GM19468 (cell line): ENCODE results near the gene KLHL17.

Experiments used
- ATAC-seq: cut with Tn5 transposase; IDR thresholded peaks from one replicate; pipeline ENCODE4 v1.9.1; 2021; ENCODE audit warnings: mild to moderate bottlenecking, moderate library complexity, moderate number of reproducible peaks; ENCODE audit not compliant: unreplicated experiment; ENCODE audit errors: extremely low read depth

Gene KLHL17

DNA sequence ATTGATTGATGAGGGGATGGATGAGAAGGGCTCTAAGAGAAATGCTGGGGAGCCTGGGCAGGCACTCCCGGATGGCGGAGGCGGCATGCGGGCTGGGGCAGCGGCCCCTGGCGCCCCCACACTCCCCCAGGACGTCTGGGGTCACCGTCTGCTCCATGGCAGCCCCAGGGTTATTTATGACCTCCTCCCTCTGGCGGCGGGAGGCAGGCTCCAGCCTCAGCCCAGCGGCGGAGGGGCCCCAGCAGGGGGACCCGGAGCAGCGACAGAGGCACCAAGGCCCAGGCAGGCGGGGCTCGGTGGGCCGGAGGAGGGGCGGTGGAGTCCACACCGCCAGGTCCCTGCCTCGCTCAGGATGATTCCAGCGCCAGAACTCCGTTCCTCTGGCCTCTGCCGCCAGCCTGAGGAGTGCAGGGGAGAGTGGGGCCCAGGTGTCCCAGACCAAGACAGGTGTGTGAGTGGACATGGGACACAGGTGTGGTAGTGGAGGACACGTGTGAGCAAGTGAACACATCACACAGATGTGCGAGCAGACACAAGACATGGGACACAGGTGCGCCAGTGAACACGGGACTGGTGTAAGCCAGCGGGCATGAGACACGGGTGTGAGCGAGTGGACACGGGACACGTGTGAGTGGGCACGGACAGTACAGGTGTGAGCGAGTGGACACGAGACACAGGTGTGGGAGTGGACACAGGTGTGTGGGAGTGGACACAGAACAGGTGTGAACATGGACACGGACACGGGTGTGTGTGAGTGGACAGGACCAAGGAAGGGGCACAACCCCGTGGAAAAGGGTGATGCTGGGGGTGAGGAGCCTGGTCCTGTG, 39.2 kb upstream of the KLHL17 start:
- ATAC-seq, result no peak

DNA sequence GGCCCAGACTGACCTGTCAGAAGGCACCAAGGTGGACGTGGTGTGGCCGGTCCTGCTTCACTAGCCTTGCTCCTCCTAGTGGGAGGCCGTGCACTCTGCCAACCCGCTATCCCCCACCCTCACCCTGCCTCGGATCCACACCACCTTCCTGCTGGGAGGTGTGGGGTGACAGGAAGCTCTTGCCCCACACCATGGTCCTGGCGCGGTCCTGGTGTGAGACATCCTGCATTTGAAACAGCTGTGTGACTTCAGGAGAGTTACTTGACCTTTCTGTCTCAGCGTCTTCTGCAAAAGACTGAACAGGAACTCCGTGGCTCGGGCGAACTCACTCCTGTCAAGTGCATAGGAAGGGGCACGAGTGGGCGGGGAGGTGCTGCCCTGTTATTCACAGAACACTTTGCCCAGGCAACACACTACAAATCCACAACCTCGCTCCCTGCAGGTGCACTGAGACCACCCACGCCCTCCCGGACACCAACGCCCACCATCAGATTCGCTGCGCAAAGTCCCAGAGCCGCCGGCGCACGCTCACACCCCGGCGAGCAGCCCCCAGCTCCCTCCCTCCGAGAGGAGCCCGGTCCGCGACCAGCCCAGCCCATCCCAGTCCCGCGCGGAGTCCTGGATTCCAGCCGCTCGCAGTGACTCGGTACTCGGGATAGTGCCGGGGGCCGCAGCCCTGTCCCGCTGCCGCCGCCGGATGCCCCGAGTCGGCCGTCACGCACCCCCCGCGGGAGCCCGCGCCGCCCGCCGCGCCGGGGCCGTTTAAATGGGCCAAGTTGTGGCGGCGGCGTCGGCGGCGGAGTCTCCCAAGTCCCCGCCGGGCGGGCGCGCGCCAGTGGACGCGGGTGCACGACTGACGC, 37.0 kb upstream of the KLHL17 start, which contains the start of gene SAMD11:
Gene SAMD11, plus strand, starts transcription at position 793 of the 860 bp plus-strand sequence. CDS start 509 bp downstream, outside the sequence.
- no peak for ATAC-seq

DNA sequence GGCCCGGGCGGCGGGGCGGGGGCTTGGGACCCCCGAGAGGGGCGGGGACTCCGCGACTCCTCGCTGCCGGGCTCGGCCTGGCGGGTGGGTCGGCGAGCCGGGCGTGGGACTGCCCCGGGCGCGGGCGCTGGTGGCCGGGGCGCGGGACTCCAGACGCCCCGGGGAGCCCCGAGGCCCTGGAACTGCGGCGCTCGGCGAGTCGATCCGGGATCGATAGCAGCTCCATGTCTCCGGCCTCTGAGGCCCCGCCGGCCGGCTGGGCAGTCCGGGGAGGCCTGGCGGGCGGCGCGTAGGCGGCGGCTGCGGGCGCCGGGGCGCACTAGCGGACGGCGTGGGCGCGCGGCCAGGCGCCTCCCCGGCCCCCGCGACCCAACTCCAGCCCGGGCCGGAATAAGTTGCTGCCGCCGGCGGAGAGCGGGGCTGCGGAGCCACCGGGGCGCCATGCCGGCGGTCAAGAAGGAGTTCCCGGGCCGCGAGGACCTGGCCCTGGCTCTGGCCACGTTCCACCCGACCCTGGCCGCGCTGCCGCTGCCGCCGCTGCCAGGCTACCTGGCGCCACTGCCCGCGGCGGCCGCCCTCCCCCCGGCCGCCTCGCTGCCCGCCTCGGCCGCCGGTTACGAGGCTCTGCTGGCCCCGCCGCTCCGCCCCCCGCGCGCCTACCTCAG, 36.3 kb upstream of the KLHL17 start:
- no peak for ATAC-seq

- no peak for ATAC-seq
Observed at GRCh38 chr1:924656-925560, 35.5 kb upstream of the KLHL17 start.

GRCh38 chr1:925561-926421, 34.6 kb upstream of the KLHL17 start:
- ATAC-seq, result no peak

- ATAC-seq, result no peak
Observed at GRCh38 chr1:927234-927633, 33.1 kb upstream of the KLHL17 start.

DNA sequence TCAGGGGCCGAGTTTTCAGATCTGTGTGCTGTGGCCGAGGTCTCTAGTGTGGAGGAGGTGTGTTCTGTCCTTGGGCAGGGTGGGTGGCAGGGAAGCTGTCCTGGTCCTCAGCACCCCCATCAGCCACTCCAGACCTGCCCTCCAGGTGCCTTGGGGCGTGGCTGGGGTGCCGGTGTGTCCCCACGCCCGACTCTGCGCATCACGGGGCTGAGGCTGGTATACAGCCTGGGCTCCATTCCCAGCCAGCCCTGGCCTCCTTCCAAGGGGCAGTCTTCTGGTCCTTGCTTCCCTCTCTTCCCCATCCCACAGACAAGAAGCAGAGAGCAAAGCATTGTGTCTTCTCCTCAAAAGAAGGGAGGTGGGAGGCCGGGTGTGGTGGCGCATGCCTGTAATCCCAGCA, 32.6 kb upstream of the KLHL17 start:
- ATAC-seq, result no peak

DNA sequence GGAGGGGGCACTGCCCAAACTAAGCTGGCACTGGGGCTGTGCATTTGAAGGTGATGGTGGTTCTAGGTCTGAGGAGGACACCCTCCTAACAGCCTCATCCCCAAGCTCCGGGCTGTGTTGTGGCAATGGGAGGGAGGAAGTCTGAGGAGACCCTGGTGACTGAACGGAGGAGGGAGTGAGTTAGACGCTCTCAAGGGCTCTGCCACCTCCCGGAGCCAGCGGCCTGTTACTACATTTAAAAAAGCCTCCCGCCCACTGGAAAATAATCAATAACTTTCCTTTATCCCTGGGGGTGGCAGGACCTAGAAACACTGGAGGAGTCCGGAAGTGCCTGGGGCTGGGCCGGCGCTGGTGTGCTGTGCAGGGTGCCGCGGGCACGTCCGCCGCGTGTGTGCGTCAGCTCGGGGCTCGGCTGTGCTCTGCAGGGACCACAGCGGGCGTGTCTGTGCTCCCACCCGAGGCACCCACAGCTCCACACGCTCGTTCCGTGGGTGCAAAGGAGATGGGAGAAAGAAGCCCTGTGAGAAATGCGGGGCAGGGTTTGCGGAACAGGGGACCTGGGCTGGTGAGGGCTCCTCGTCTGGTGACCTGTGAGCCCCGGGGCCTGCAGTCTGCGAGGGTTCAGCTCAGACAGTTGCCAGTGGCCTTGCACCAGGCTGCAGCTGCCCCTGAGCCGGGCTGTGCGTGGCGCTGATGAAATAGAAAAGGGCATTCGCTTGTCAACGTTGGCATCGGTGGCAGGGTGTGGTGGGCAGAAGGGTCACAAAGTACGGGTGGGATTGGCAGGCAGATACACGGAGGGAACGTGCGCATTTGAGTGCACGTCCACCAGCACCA, 31.3 kb upstream of the KLHL17 start:
- no peak for ATAC-seq

- ATAC-seq, result no peak
Observed at GRCh38 chr1:929712-930632, 30.4 kb upstream of the KLHL17 start.

DNA sequence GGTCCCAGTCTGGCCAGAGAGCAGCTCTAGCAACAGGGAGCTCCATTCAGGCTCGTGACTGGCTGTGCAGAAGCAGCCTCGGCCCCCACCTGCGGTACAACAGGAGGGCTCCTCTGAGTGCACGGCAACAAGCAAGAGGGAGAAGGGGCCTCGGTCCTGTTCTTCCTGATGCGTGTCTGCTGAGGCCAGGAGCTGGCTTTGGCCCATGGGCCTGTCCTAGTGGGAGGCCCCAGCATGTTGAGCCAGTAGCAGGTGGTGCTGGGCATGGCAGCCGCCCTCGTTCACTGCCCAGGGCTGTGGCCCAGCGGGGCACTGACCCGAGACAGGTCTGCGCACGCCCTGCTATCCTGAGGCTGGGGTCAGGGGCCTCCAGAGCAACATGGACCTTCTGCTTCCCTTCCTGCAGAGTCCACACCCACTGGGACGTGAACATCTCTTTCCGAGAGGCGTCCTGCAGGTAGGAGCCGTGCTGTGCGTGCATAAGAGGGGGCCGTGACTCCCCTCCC, 29.7 kb upstream of the KLHL17 start:
- no peak for ATAC-seq

DNA sequence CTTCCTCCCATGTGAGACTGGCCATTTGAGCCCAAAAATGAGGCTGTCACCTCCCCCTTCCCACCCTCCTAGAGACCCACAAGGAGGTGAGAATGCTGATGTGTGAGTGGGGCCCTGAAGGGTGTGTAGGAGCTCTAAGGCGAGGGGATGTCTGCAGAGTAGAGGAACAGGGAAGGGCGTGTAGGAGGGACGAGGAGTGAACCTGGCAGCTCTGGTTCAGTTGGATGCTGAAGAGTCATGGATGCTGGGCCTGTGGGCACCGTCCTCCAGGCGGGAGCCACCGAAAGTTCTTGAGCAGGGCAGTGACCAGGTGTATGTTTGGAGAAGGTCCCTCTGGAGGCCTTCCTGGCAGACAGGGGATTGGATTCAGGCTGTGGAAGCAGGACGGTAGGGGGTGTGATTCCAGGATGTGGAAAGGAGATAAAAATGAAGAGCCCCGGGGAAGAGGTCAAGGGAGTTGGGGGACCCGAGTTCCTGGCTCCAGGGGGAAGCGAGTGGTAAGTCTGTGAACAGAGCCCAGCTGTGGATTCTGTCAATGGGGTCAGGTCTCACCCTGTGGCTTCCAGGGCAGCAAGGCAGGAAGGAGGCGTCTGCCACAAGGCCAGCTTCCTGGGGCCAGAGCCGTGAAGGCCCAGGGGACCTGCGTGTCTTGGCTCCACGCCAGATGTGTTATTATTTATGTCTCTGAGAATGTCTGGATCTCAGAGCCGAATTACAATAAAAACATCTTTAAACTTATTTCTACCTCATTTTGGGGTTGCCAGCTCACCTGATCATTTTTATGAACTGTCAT, 28.8 kb upstream of the KLHL17 start:
- ATAC-seq, result no peak

- ATAC-seq, result no peak
Observed at GRCh38 chr1:932173-932510, 28.2 kb upstream of the KLHL17 start.

GRCh38 chr1:932776-933602, 27.4 kb upstream of the KLHL17 start:
- ATAC-seq, result no peak

- no peak for ATAC-seq
Observed at GRCh38 chr1:933603-933940, 26.8 kb upstream of the KLHL17 start.

GRCh38 chr1:934991-935750, 25.2 kb upstream of the KLHL17 start:
- ATAC-seq, result no peak
